A673 (cell line): ENCODE results near the gene PNMA8A. TPM values are rescaled to one million over a fixed set of nuclear protein-coding genes. Genes with fewer than 3 reads are reported as not detected.

Experiments
- BruUV-seq: library from RNA; stranded (reverse); fragments of 400-500 nt; replicated peaks from 2 replicates; lab custom pipeline; 2021; lab: Mats Ljungman, UMichigan
- CTCF ChIA-PET: fragments of 300-600 bp; sonication (Branson Sonifier 250); formaldehyde crosslinking; loops from one replicate; lab custom pipeline; 2022; ENCODE audit warnings: antibody characterized with exemption; lab: Charles Lee
- POLR2A ChIA-PET: fragments of 300-600 bp; sonication (Branson Sonifier 250); formaldehyde crosslinking; loops from one replicate; lab custom pipeline; 2022; ENCODE audit warnings: antibody characterized with exemption; ENCODE audit not compliant: low non-redundant PET; lab: Charles Lee
- DNase-seq: peaks from one replicate; pipeline ENCODE4 v3.0.0-alpha.2; 2015; ENCODE audit warnings: low spot score
- H3K27ac ChIP-seq: fragments of 200-600 bp; sonication (generic); 2 replicates; pipeline ENCODE4 v1.5.1; 2016; ENCODE audit warnings: mixed run types, low read depth, mild to moderate bottlenecking, mixed read lengths, antibody characterized with exemption, low read length; ENCODE audit not compliant: poor library complexity, severe bottlenecking
- H3K27me3 ChIP-seq: fragments of 200-600 bp; sonication (generic); replicated peaks from 2 replicates; pipeline ENCODE4 v1.6.1; 2017; ENCODE audit warnings: mixed run types, low read depth, mild to moderate bottlenecking, mixed read lengths, antibody characterized with exemption, low read length; ENCODE audit not compliant: insufficient read depth, poor library complexity
- H3K36me3 ChIP-seq: fragments of 200-600 bp; sonication (generic); 2 replicates; pipeline ENCODE4 v1.6.1; 2016; ENCODE audit warnings: mixed run types, mild to moderate bottlenecking, mixed read lengths, antibody characterized with exemption, low read length; ENCODE audit not compliant: insufficient read depth, poor library complexity, severe bottlenecking
- H3K4me1 ChIP-seq: fragments of 200-600 bp; sonication (generic); 2 replicates; pipeline ENCODE4 v1.6.1; 2017; ENCODE audit warnings: mixed run types, mild to moderate bottlenecking, mixed read lengths, antibody characterized with exemption, low read length; ENCODE audit not compliant: insufficient read depth, poor library complexity, severe bottlenecking
- H3K4me3 ChIP-seq: fragments of 200-600 bp; sonication (generic); 2 replicates; pipeline ENCODE4 v1.5.1; 2016; ENCODE audit warnings: low read depth, mixed run types, mild to moderate bottlenecking, mixed read lengths, low read length; ENCODE audit not compliant: poor library complexity, severe bottlenecking
- H3K9me3 ChIP-seq: fragments of 200-600 bp; sonication (generic); 2 replicates; pipeline ENCODE4 v1.6.1; 2016; ENCODE audit warnings: mixed run types, low read depth, mild to moderate bottlenecking, mixed read lengths, antibody characterized with exemption, low read length; ENCODE audit not compliant: poor library complexity, severe bottlenecking
- CTCF ChIP-seq: fragments of 300-800, 200-600 bp; sonication (generic); conservative IDR thresholded peaks from 2 replicates; pipeline ENCODE4 v1.5.1; 2017; ENCODE audit warnings: low read depth, mild to moderate bottlenecking, antibody characterized with exemption, low read length, moderate library complexity, mixed read lengths
- EZH2 ChIP-seq: fragments of 200-600 bp; sonication (generic); IDR thresholded peaks from 2 replicates; pipeline ENCODE4 v1.6.1; 2017; ENCODE audit warnings: borderline replicate concordance, low read depth, mild to moderate bottlenecking, mixed read lengths, antibody characterized with exemption, low read length; ENCODE audit not compliant: poor library complexity, severe bottlenecking
- intact Hi-C: fragments of 100-400 bp; cut with micrococcal nuclease; formaldehyde crosslinking; loops from one replicate; pipeline ENCODE4 v1.10.0; 2022; ENCODE audit not compliant: unreplicated experiment
- total RNA-seq: library from RNA; stranded (reverse); gene quantifications from 2 replicates; pipeline ENCODE4 v1.2.3, GENCODE V29; 2021

PNMA8A gene
- total RNA-seq, 1 experiment from 2014 or later = 12.8 TPM

- no peak for DNase-seq
- Histone ChIP-seq H3K4me1 (peaks cover 7% of the 10 kb centered on the region), H3K4me3 (peak overlapping the region; percentile 49)
Measured at GRCh38 chr19:46494941-46495785, 23.8 kb upstream of the PNMA8A start.

GRCh38 chr19:46494146-46494940, 23.0 kb upstream of the PNMA8A start:
- H3K27me3 ChIP-seq = no peaks in the 10 kb centered on the region
- H3K36me3 ChIP-seq = no peaks in the 10 kb centered on the region
- ChIA-PET CTCF (no interaction called here), POLR2A (no interaction called here)
- H3K4me1 ChIP-seq = peaks cover 7% of the 10 kb centered on the region
- BruUV-seq = no TSS peak
- TF ChIP-seq CTCF = no peak
- TF ChIP-seq EZH2 = no peak
- no peak overlapping the region for H3K4me3 ChIP-seq
- DNase-seq = no peak
- no peaks in the 10 kb centered on the region for H3K9me3 ChIP-seq
- intact Hi-C loops = no loop called here
- H3K27ac ChIP-seq = no peak overlapping the region

More at GRCh38 chr19:46494941-46495785, 23.8 kb upstream of the PNMA8A start:
- Histone ChIP-seq H3K27ac (peak overlapping the region; percentile 54), H3K9me3 (no peaks in the 10 kb centered on the region), H3K27me3 (no peaks in the 10 kb centered on the region), H3K36me3 (no peaks in the 10 kb centered on the region)
- CTCF ChIA-PET = interaction anchor here (0.6 kb wide), 1 partner anchor 193 kb away, joined by 4 read pairs; no protein-coding TSS in a partner anchor
- no peak for TF ChIP-seq CTCF
- no peak for TF ChIP-seq EZH2
- BruUV-seq = no TSS peak
- intact Hi-C loops = no loop called here
- POLR2A ChIA-PET = interaction anchor here (0.7 kb wide), 1 partner anchor 111 kb away, joined by 15 read pairs; no protein-coding TSS in a partner anchor

GRCh38 chr19:46493236-46494145, 22.1 kb upstream of the PNMA8A start:
- Histone ChIP-seq H3K4me3 (no peak overlapping the region), H3K27ac (no peak overlapping the region), H3K36me3 (no peaks in the 10 kb centered on the region), H3K4me1 (peaks cover 7% of the 10 kb centered on the region), H3K27me3 (no peaks in the 10 kb centered on the region), H3K9me3 (no peaks in the 10 kb centered on the region)
- ChIA-PET POLR2A (no interaction called here), CTCF (no interaction called here)
- TF ChIP-seq EZH2 (no peak), CTCF (no peak)
- DNase-seq = no peak
- no TSS peak for BruUV-seq
- intact Hi-C loops = no loop called here
